Esophagus squamous epithelium (tissue), 5 donors: ENCODE measurements around the gene HTRA2. TPM values are rescaled to one million over a fixed set of nuclear protein-coding genes. Genes with fewer than 3 reads are reported as not detected.

Experiments
- DNase-seq: peaks from one replicate; lab custom pipeline; 2025; lab: John Stamatoyannopoulos, UW
- H3K27ac ChIP-seq, 4 donors: fragments of 200-600 bp; sonication (generic); one replicate each; pipeline ENCODE4 v1.5.1; 2016 to 2019; ENCODE audit warnings: mild to moderate bottlenecking in 1 of 4
- H3K27me3 ChIP-seq, 4 donors: fragments of 200-600 bp; sonication (generic); 1 replicate in 3 of 4; 2 replicates in 1 of 4; pipeline versions ENCODE4 v1.5.1 to v1.6.0; 2017 to 2021; ENCODE audit warnings: antibody characterized with exemption in 1 of 4
- H3K36me3 ChIP-seq, 3 donors: fragments of 200-600 bp; sonication (generic); one replicate each; pipeline ENCODE4 v1.5.1; 2016 to 2019
- H3K4me1 ChIP-seq, 3 donors: fragments of 200-600 bp; sonication (generic); one replicate each; pipeline ENCODE4 v1.5.1; 2017 to 2019
- H3K4me3 ChIP-seq, 4 donors: fragments of 200-600 bp; sonication (generic); 1 replicate in 3 of 4; 2 replicates in 1 of 4; pipeline ENCODE4 v1.5.1; 2016 to 2019; ENCODE audit warnings: mild to moderate bottlenecking in 2 of 4, moderate library complexity in 1 of 4
- H3K9me3 ChIP-seq, 3 donors: fragments of 200-600 bp; sonication (generic); one replicate each; pipeline ENCODE4 v1.5.1; 2016 to 2019
- CTCF ChIP-seq, 6 experiments: fragments of 450-650 bp in 4 of 6; fragments of 200-600 bp in 2 of 6; sonication (generic) in 2 of 6; IDR thresholded peaks; one replicate each; pipeline ENCODE4 v1.5.1; 2016 to 2019; ENCODE audit warnings: antibody characterized with exemption in 6 of 6, mild to moderate bottlenecking in 4 of 6, moderate library complexity in 4 of 6
- POLR2A ChIP-seq, 4 donors: fragments of 450-650 bp; IDR thresholded peaks; one replicate each; pipeline ENCODE4 v1.6.1; 2017; ENCODE audit warnings: antibody characterized with exemption in 4 of 4, mild to moderate bottlenecking in 4 of 4, moderate library complexity in 3 of 4
- WGBS, 2 donors: methylation state at CpG; one replicate each; pipeline ENCODE4 v1.1.5; 2018; 5-methylcytosine and 5-hydroxymethylcytosine counted together
- intact Hi-C: fragments of 100-400 bp; cut with DNase I; formaldehyde crosslinking; loops from one replicate; pipeline ENCODE4 v1.15.0; 2022
- total RNA-seq, 4 donors: library from RNA; depleted of rRNA; stranded (reverse); fragments of >200 nt; gene quantifications; one replicate each; pipeline ENCODE4 v1.1.0, GENCODE V29; 2016
- donor health status: DM: yes; HTN: yes; CAD: no.

HTRA2 gene
- total RNA-seq, 4 donors from 2014 or later = 16.9 to 25.8 (median 22.0) TPM

GRCh38 chr2:74515981-74516633, 13.6 kb upstream of the HTRA2 start:
- no peaks in the 10 kb centered on the region for H3K36me3 ChIP-seq
- peak overlapping the region in 3 of 4 donors; percentile 20 to 60 (median 43) for H3K4me3 ChIP-seq
- H3K4me1 ChIP-seq = peaks cover 14 to 39% (median 29%) of the 10 kb centered on the region in 3 donors
- TF ChIP-seq CTCF (IDR thresholded peaks at IDR 0.05) (no peak), POLR2A (IDR thresholded peaks at IDR 0.05) (no peak)
- H3K27ac ChIP-seq = no peak overlapping the region
- intact Hi-C loops = no loop called here
- peaks cover 41 to 98% (median 48%) of the 10 kb centered on the region in 4 donors for H3K27me3 ChIP-seq
- no peak for DNase-seq
- WGBS, 2 donors = 5 to 13% methylated on average over 6 to 8 of the region's 72 CpGs
- no peaks in the 10 kb centered on the region for H3K9me3 ChIP-seq

DNA sequence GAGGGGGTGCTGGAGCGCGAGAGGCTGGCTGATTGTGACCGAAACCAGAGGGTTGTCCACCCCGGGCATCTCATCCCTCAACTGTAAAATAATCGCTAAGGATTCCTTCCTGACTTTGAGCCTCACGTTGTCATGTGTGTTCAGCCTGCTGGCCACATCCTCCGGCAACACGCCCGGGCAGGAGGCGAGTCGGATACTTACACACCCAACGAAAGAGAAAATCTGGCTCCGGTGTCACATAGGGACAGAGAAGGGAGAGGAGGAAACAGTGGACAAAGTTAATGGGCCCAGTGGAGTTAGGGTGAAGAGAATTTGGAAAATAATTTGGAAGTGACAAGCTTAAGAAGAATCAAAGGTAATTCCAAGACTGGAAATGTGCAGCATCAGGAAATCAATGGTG, 13.1 kb upstream of the HTRA2 start:
- no peak for TF ChIP-seq POLR2A (IDR thresholded peaks at IDR 0.05)
- WGBS, 2 donors = 66 to 70% methylated on average over 4 to 11 of the region's 13 CpGs
- intact Hi-C loops = no loop called here
- no peak for DNase-seq
- peaks cover 14 to 39% (median 29%) of the 10 kb centered on the region in 3 donors for H3K4me1 ChIP-seq
- peak overlapping the region in 2 of 4 donors; percentile 43 to 60 for H3K4me3 ChIP-seq
- no peak overlapping the region for H3K27ac ChIP-seq
- H3K27me3 ChIP-seq = peaks cover 41 to 96% (median 45%) of the 10 kb centered on the region in 4 donors
- H3K9me3 ChIP-seq = no peaks in the 10 kb centered on the region
- no peaks in the 10 kb centered on the region for H3K36me3 ChIP-seq

DNA sequence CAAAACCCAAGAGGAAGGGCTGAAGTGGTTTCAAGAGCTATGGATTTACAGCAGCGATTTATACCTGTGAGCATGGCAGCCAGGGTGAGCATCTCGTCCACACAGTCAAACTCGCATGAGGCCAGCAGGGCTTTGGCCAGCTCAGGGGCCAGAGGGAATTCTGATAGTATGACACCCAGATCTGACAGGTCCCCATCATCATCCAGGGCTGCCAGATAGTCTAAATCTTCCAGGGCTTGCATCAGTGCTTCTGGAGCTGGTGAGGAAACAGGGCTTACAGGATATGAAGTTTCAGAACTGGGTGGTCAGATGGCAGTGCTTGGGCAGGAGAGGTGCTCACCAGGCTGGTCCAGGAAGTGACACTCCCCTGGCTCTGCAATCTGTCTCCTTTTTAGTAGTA, 7.2 kb upstream of the HTRA2 start:
- TF ChIP-seq CTCF (IDR thresholded peaks at IDR 0.05) (no peak), POLR2A (IDR thresholded peaks at IDR 0.05) (no peak)
- H3K4me1 ChIP-seq = peaks cover 0 to 22% (median 0%) of the 10 kb centered on the region in 3 donors
- intact Hi-C loops = no loop called here
- H3K4me3 ChIP-seq = no peak overlapping the region
- H3K9me3 ChIP-seq = no peaks in the 10 kb centered on the region
- no peak overlapping the region for H3K27ac ChIP-seq
- H3K36me3 ChIP-seq = peaks cover 7 to 22% (median 11%) of the 10 kb centered on the region in 3 donors
- DNase-seq = no peak
- peaks cover 0 to 37% (median 0%) of the 10 kb centered on the region in 4 donors for H3K27me3 ChIP-seq
- 83% methylated on average over 3 of the region's 3 CpGs for WGBS, 2 donors

- no peak overlapping the region for H3K4me3 ChIP-seq
- H3K27ac ChIP-seq = no peak overlapping the region
- intact Hi-C loops = no loop called here
- no peak for DNase-seq
- no peaks in the 10 kb centered on the region for H3K9me3 ChIP-seq
- H3K27me3 ChIP-seq = peaks cover 0 to 22% (median 0%) of the 10 kb centered on the region in 4 donors
- H3K36me3 ChIP-seq = peaks cover 7 to 29% (median 11%) of the 10 kb centered on the region in 3 donors
- H3K4me1 ChIP-seq = peaks cover 10 to 36% (median 13%) of the 10 kb centered on the region in 3 donors
- TF ChIP-seq CTCF (IDR thresholded peaks at IDR 0.05) (no peak), POLR2A (IDR thresholded peaks at IDR 0.05) (no peak)
- WGBS, 2 donors = 70 to 94% methylated on average over 4 to 9 of the region's 9 CpGs
Observed at GRCh38 chr2:74524005-74524404, 5.7 kb upstream of the HTRA2 start.

DNA sequence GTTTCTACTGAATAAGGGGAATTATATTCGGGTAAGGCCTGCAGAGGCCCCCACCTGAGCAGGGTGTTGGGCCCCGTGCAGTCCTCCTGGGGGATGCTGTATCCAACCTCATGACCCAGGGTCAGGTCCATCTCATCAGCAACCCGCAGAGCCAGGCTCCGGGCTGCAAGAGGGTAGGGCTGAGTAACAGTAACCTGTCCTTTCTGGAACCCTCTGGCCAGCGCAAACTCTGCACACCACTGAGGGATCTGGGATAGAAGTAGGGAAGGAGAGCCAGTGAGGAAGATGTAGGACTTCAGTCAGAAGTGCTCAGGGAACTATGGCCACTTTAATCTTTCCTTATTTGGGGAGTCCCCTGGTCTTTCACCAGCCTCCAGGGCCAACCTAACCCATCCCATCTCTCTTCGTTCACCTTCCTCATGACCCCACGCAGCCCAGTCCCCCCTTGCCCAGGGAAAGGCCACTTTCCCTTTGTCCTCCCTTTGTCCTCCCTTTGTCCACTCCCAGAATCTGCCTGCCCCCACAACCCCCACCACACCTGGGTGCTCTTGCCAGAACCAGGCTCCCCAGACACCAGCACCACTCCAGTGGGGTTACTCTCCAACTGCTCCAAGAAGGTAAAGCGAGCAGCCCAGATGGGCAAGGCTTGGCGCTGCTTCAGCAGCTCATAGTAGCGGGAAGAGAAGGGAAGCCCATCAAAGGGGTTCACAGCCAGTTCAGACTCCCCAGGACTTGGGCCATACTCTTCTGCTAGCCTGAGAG, 4.6 kb upstream of the HTRA2 start:
- H3K4me1 ChIP-seq = peaks cover 10 to 38% (median 14%) of the 10 kb centered on the region in 3 donors
- intact Hi-C loops = loop anchor here (5.0 kb wide), 1 partner anchor 43 kb away; the partner anchor contains the start of genes CCDC142 and TTC31
- peak overlapping the region; percentile 16 to 83 (median 67) for H3K27ac ChIP-seq
- H3K4me3 ChIP-seq = peak overlapping the region in 1 of 4 donors; percentile 28
- H3K9me3 ChIP-seq = no peaks in the 10 kb centered on the region
- TF ChIP-seq CTCF (IDR thresholded peaks at IDR 0.05) = no peak
- no peak for TF ChIP-seq POLR2A (IDR thresholded peaks at IDR 0.05)
- 85 to 89% methylated on average over 8 of the region's 10 CpGs for WGBS, 2 donors
- H3K36me3 ChIP-seq = peaks cover 7 to 29% (median 11%) of the 10 kb centered on the region in 3 donors
- H3K27me3 ChIP-seq = peaks cover 0 to 11% (median 0%) of the 10 kb centered on the region in 4 donors
- DNase-seq = no peak
